ENCODE results near the gene SIRPB1. TPM values are rescaled to one million over a fixed set of nuclear protein-coding genes. Genes with fewer than 3 reads are reported as not detected.

SIRPB1 gene
- polyA plus RNA-seq, 1 experiment: 1.9 TPM

DNA sequence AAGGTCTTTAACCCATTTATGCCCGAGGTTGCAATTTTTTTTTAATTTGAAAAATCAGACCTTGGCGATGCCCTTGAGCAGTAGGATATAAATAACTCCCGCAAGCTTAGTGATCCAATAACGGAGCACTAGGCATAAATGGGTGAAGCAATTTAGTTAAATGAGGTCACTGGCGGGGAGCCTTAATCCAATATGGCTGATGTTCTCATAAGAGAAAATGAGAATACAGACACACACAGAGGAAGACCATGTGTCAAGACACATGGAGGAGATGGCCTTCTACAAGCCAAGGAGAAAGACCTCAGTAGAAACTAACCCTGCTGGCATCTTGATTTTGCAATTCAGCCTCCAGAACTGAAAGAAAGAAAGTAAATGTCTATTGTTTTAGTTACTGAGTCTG, 37.0 kb upstream of the SIRPB1 start:
- ChIA-PET POLR2A (no interaction called here), CTCF (no interaction called here)
- no peak for DNase-seq (ENCODE audit: low read depth)
- H3K27me3 ChIP-seq (ENCODE audit: control insufficient read depth, insufficient read depth, low read length): peaks cover 3% of the 10 kb centered on the region; the same call in 1 of the 2 replicates
- no peaks in the 10 kb centered on the region for H3K36me3 ChIP-seq (ENCODE audit: control insufficient read depth, insufficient read depth, low read length)
- TF ChIP-seq, protein P1, sequence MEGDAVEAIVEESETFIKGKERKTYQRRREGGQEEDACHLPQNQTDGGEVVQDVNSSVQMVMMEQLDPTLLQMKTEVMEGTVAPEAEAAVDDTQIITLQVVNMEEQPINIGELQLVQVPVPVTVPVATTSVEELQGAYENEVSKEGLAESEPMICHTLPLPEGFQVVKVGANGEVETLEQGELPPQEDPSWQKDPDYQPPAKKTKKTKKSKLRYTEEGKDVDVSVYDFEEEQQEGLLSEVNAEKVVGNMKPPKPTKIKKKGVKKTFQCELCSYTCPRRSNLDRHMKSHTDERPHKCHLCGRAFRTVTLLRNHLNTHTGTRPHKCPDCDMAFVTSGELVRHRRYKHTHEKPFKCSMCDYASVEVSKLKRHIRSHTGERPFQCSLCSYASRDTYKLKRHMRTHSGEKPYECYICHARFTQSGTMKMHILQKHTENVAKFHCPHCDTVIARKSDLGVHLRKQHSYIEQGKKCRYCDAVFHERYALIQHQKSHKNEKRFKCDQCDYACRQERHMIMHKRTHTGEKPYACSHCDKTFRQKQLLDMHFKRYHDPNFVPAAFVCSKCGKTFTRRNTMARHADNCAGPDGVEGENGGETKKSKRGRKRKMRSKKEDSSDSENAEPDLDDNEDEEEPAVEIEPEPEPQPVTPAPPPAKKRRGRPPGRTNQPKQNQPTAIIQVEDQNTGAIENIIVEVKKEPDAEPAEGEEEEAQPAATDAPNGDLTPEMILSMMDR (IDR thresholded peaks at IDR 0.05; ENCODE audit: insufficient read depth, low read depth, low read length): no peak
- H3K4me3 ChIP-seq (ENCODE audit: low read depth, low read length): no peak overlapping the region

DNA sequence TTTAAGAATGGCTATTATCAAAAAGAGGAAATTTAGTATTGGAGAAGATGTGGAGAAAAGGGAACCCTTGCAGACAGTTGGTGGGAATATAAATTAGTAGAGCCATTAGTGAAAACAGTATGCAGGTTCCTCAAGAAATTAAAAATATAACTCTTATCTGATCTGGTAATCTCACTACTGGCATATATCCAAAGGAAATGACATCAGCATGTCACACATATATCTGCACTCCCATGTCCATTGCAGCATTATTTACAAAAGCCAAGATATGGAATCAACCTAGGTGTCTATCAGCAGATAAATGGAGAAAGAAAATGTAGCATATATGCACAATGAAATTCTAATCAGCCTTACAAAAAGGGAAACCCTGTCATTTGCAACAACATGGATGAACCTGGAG, 35.2 kb upstream of the SIRPB1 start:
- Histone ChIP-seq H3K27me3 (ENCODE audit: control insufficient read depth, insufficient read depth, low read length) (0 out of 2 replicates have a peak, but pooled peaks cover 3% of the 10 kb centered on the region), H3K4me3 (ENCODE audit: low read depth, low read length) (no peak overlapping the region), H3K36me3 (ENCODE audit: control insufficient read depth, insufficient read depth, low read length) (no peaks in the 10 kb centered on the region)
- TF ChIP-seq, protein P1 (IDR thresholded peaks at IDR 0.05; ENCODE audit: insufficient read depth, low read depth, low read length): no peak
- no peak for DNase-seq (ENCODE audit: low read depth)
- CTCF ChIA-PET: no interaction called here
- POLR2A ChIA-PET: no interaction called here

DNA sequence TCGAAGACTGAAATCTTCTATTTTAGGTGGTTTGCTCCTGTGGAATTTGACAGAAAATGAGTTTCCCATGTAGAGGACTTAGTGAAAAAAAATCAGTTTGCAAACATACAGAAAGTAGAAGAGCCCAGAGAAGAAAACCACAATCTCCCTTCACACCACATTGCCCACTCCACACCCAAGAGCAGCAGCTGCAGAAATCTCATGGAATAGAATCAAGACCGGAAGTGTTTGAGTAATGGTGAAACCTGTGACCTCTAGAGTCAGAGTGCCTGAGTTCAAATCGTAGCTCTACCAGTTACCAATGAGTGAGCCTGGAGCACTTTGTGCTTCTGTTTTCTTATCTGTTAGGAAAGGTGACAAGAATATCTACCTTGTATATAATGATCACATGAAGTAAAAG, 33.2 kb upstream of the SIRPB1 start:
- CTCF ChIA-PET: no interaction called here
- Histone ChIP-seq H3K27me3 (ENCODE audit: control insufficient read depth, insufficient read depth, low read length) (0 out of 2 replicates have a peak, but pooled peaks cover 3% of the 10 kb centered on the region), H3K4me3 (ENCODE audit: low read depth, low read length) (no peak overlapping the region), H3K36me3 (ENCODE audit: control insufficient read depth, insufficient read depth, low read length) (no peaks in the 10 kb centered on the region)
- TF ChIP-seq, protein P1 (IDR thresholded peaks at IDR 0.05; ENCODE audit: insufficient read depth, low read depth, low read length): no peak
- POLR2A ChIA-PET: no interaction called here
- DNase-seq (ENCODE audit: low read depth): no peak

GRCh38 chr20:1652104-1652503, 32.3 kb upstream of the SIRPB1 start:
- TF ChIP-seq, protein P1 (IDR thresholded peaks at IDR 0.05; ENCODE audit: insufficient read depth, low read depth, low read length): no peak
- CTCF ChIA-PET: no interaction called here
- no peaks in the 10 kb centered on the region for H3K36me3 ChIP-seq (ENCODE audit: control insufficient read depth, insufficient read depth, low read length)
- H3K27me3 ChIP-seq (ENCODE audit: control insufficient read depth, insufficient read depth, low read length): peaks cover 1% of the 10 kb centered on the region; the same call in 1 of the 2 replicates
- DNase-seq (ENCODE audit: low read depth): no peak
- H3K4me3 ChIP-seq (ENCODE audit: low read depth, low read length): no peak overlapping the region
- POLR2A ChIA-PET: no interaction called here

- ChIA-PET CTCF (no interaction called here), POLR2A (no interaction called here)
- no peak for DNase-seq (ENCODE audit: low read depth)
- TF ChIP-seq, protein P1 (IDR thresholded peaks at IDR 0.05; ENCODE audit: insufficient read depth, low read depth, low read length): no peak
- Histone ChIP-seq H3K4me3 (ENCODE audit: low read depth, low read length) (no peak overlapping the region), H3K36me3 (ENCODE audit: control insufficient read depth, insufficient read depth, low read length) (no peaks in the 10 kb centered on the region), H3K27me3 (ENCODE audit: control insufficient read depth, insufficient read depth, low read length) (peaks cover 1% of the 10 kb centered on the region; the same call in 1 of the 2 replicates)
These were observed 31.7 kb upstream of the SIRPB1 start for GRCh38 chr20:1651268-1652058.

All from BJ (cell line).